SIG-M5 (cell line): Measurements from ENCODE around the gene TMEM132E.

Experiments
- DNase-seq: peaks from one replicate; lab custom pipeline; 2025; lab: John Stamatoyannopoulos, UW

TMEM132E gene

GRCh38 chr17:34568953-34569352 lies 10.4 kb upstream of the TMEM132E start:
- no peak for DNase-seq

GRCh38 chr17:34569591-34569990 lies 9.8 kb upstream of the TMEM132E start:
- DNase-seq: no peak

GRCh38 chr17:34570506-34570905 lies 8.9 kb upstream of the TMEM132E start:
- DNase-seq: no peak

GRCh38 chr17:34571428-34572130 lies 7.8 kb upstream of the TMEM132E start:
- DNase-seq: no peak

GRCh38 chr17:34572483-34572882 lies 6.9 kb upstream of the TMEM132E start:
- DNase-seq: no peak

GRCh38 chr17:34575182-34575581 lies 4.2 kb upstream of the TMEM132E start:
- DNase-seq: no peak

- DNase-seq: no peak
These were observed 1.4 kb upstream of the TMEM132E start for GRCh38 chr17:34578016-34578415.

- no peak for DNase-seq
These were observed 746 bp upstream of the TMEM132E start for GRCh38 chr17:34578656-34579016.

GRCh38 chr17:34579979-34580684 lies 750 bp downstream of the TMEM132E start:
- DNase-seq: no peak

GRCh38 chr17:34580685-34581445 lies 1.5 kb downstream of the TMEM132E start:
- DNase-seq: no peak

GRCh38 chr17:34581446-34582184 lies 2.2 kb downstream of the TMEM132E start:
- no peak for DNase-seq

GRCh38 chr17:34582185-34582900 lies 3.0 kb downstream of the TMEM132E start:
- DNase-seq: no peak

GRCh38 chr17:34582901-34583245 lies 3.5 kb downstream of the TMEM132E start:
- no peak for DNase-seq

- no peak for DNase-seq
These were observed 5.5 kb downstream of the TMEM132E start for GRCh38 chr17:34584805-34585416.

- DNase-seq: no peak
These were observed 7.0 kb downstream of the TMEM132E start for GRCh38 chr17:34586346-34586846.

GRCh38 chr17:34588266-34588665 lies 8.9 kb downstream of the TMEM132E start:
- no peak for DNase-seq

GRCh38 chr17:34589120-34589965 lies 10.0 kb downstream of the TMEM132E start:
- DNase-seq: no peak

GRCh38 chr17:34592002-34592401 lies 12.6 kb downstream of the TMEM132E start:
- DNase-seq: no peak

- no peak for DNase-seq
These were observed 17.5 kb downstream of the TMEM132E start for GRCh38 chr17:34596920-34597319.

- DNase-seq: no peak
These were observed 18.9 kb downstream of the TMEM132E start for GRCh38 chr17:34598161-34598776.
